H1 (cell line): Measurements from ENCODE around the gene NPSR1. TPM values are rescaled to one million over a fixed set of nuclear protein-coding genes. Genes with fewer than 3 reads are reported as not detected.

Experiments
- CTCF ChIA-PET: fragments of 300-600 bp; sonication (Branson Sonifier 250); formaldehyde crosslinking; loops from one replicate; lab custom pipeline; 2021; ENCODE audit not compliant: partially characterized antibody; lab: Charles Lee
- POLR2A ChIA-PET: fragments of 300-600 bp; sonication (Branson Sonifier 250); formaldehyde crosslinking; loops from one replicate; lab custom pipeline; 2021; ENCODE audit warnings: inconsistent platforms; ENCODE audit not compliant: partially characterized antibody; lab: Charles Lee
- DNase-seq, 2 experiments: peaks; one replicate each; pipeline versions ENCODE4 v3.0.0 to v3.0.0-alpha.2; 2010 to 2022; ENCODE audit warnings: low spot score in 2 of 2, low read depth in 1 of 2, mixed read lengths in 1 of 2
- FAIRE-seq: peaks from 2 replicates; lab custom pipeline; 2011; peaks lifted over from hg19 to GRCh38; lab: Jason Lieb, UNC
- H2AFZ ChIP-seq: 2 replicates; pipeline ENCODE4 v1.8.1; 2012; ENCODE audit warnings: low read length, inconsistent platforms
- H2AK5ac ChIP-seq: 2 replicates; pipeline ENCODE4 v1.6.1; 2013; ENCODE audit warnings: low read depth, low read length
- H2BK120ac ChIP-seq: replicated peaks from 2 replicates; pipeline ENCODE3; 2013; ENCODE audit warnings: low read depth, low read length, inconsistent platforms
- H2BK12ac ChIP-seq: 2 replicates; pipeline ENCODE4 v1.6.1; 2013; ENCODE audit warnings: low read depth, low read length
- H2BK15ac ChIP-seq: 2 replicates; pipeline ENCODE4 v1.6.1; 2013; ENCODE audit warnings: low read length
- H2BK20ac ChIP-seq: 2 replicates; pipeline ENCODE4 v1.6.1; 2013; ENCODE audit warnings: low read length
- H2BK5ac ChIP-seq: 2 replicates; pipeline ENCODE4 v1.6.1; 2013; ENCODE audit warnings: low read depth, low read length
- H3K14ac ChIP-seq: 2 replicates; pipeline ENCODE4 v1.6.1; 2013; ENCODE audit warnings: inconsistent platforms; ENCODE audit not compliant: insufficient read length
- H3K18ac ChIP-seq: 2 replicates; pipeline ENCODE4 v1.6.1; 2013; ENCODE audit warnings: low read length; ENCODE audit errors: extremely low read depth
- H3K23ac ChIP-seq: 2 replicates; pipeline ENCODE4 v1.6.1; 2013; ENCODE audit warnings: inconsistent platforms; ENCODE audit not compliant: insufficient read length
- H3K23me2 ChIP-seq: 2 replicates; pipeline ENCODE4 v1.6.1; 2013; ENCODE audit warnings: low read depth, low read length
- H3K27ac ChIP-seq: 2 replicates; pipeline ENCODE4 v1.6.1; 2011; ENCODE audit warnings: low read depth, low read length, inconsistent platforms
- H3K27me3 ChIP-seq, 4 experiments: replicated peaks in 1 of 4; 1 replicate in 1 of 4; 2 replicates in 3 of 4; pipeline versions ENCODE4 v1.6.1 to v1.8.1; 2011 to 2013; ENCODE audit warnings: low read length in 3 of 4, mild to moderate bottlenecking in 3 of 4, inconsistent platforms in 2 of 4, mixed read lengths in 2 of 4, moderate library complexity in 1 of 4; ENCODE audit not compliant: control insufficient read depth in 3 of 4, insufficient read depth in 3 of 4; ENCODE audit errors: extremely low read depth in 1 of 4
- H3K36me3 ChIP-seq, 4 experiments: 2 replicates each; pipeline versions ENCODE4 v1.6.1 to v1.8.1; 2011 to 2013; ENCODE audit warnings: mild to moderate bottlenecking in 4 of 4, low read length in 3 of 4, moderate library complexity in 2 of 4, control low read depth in 1 of 4, inconsistent platforms in 1 of 4; ENCODE audit not compliant: insufficient read depth in 4 of 4, control insufficient read depth in 2 of 4
- H3K4ac ChIP-seq: replicated peaks from 2 replicates; pipeline ENCODE3; 2013; ENCODE audit warnings: low read length, low read depth, mixed read lengths, inconsistent platforms; ENCODE audit not compliant: insufficient read length
- H3K4me1 ChIP-seq, 4 experiments: replicated peaks in 1 of 4; 1 replicate in 1 of 4; 2 replicates in 3 of 4; pipeline versions ENCODE4 v1.6.1 to v1.8.1; 2011 to 2013; ENCODE audit warnings: low read length in 3 of 4, inconsistent platforms in 2 of 4, mixed read lengths in 1 of 4; ENCODE audit not compliant: insufficient read depth in 4 of 4, control insufficient read depth in 3 of 4
- H3K4me2 ChIP-seq, 2 experiments: 2 replicates each; pipeline versions ENCODE4 v1.6.1 to v1.8.1; 2011 to 2013; ENCODE audit warnings: low read depth in 2 of 2, low read length in 2 of 2, control low read depth in 1 of 2, inconsistent platforms in 1 of 2, mild to moderate bottlenecking in 1 of 2; ENCODE audit not compliant: insufficient read depth in 1 of 2
- H3K4me3 ChIP-seq, 4 experiments: fragments of 200-600, 300-600 bp in 1 of 4; sonication (generic), shearing (Covaris generic), sonication (Bioruptor Twin) in 1 of 4; 2 replicates each; pipeline versions ENCODE4 v1.5.1 to v1.8.1; 2011 to 2016; ENCODE audit warnings: low read length in 4 of 4, low read depth in 3 of 4, control low read depth in 2 of 4, inconsistent platforms in 2 of 4, mild to moderate bottlenecking in 2 of 4, mixed read lengths in 1 of 4, moderate library complexity in 1 of 4; ENCODE audit not compliant: insufficient read depth in 2 of 4; ENCODE audit errors: extremely low read depth in 1 of 4
- H3K56ac ChIP-seq: replicated peaks from 2 replicates; pipeline ENCODE3; 2013; ENCODE audit warnings: low read depth, mild to moderate bottlenecking, mixed read lengths, low read length, inconsistent platforms; ENCODE audit not compliant: insufficient read length
- H3K79me1 ChIP-seq: 2 replicates; pipeline ENCODE4 v1.6.1; 2013; ENCODE audit warnings: low read depth, low read length, control low read depth
- H3K79me2 ChIP-seq, 2 experiments: 2 replicates each; pipeline versions ENCODE4 v1.6.1 to v1.8.1; 2012 to 2013; ENCODE audit warnings: low read length in 2 of 2, mild to moderate bottlenecking in 2 of 2, inconsistent platforms in 1 of 2; ENCODE audit not compliant: insufficient read depth in 2 of 2, control insufficient read depth in 1 of 2
- H3K9ac ChIP-seq, 4 experiments: replicated peaks in 1 of 4; 1 replicate in 1 of 4; 2 replicates in 3 of 4; pipeline versions ENCODE4 v1.6.1 to v1.8.1; 2011 to 2013; ENCODE audit warnings: low read depth in 3 of 4, low read length in 3 of 4, control low read depth in 2 of 4, mild to moderate bottlenecking in 2 of 4, moderate library complexity in 2 of 4, inconsistent platforms in 1 of 4; ENCODE audit errors: extremely low read depth in 1 of 4
- H3K9me3 ChIP-seq, 2 experiments: 2 replicates each; pipeline versions ENCODE4 v1.6.1 to v1.8.1; 2012 to 2013; ENCODE audit warnings: mild to moderate bottlenecking in 2 of 2, moderate library complexity in 2 of 2, control low read depth in 1 of 2, inconsistent platforms in 1 of 2, low read depth in 1 of 2, low read length in 1 of 2, mixed read lengths in 1 of 2; ENCODE audit not compliant: insufficient read depth in 2 of 2
- H4K20me1 ChIP-seq, 2 experiments: replicated peaks in 1 of 2; 2 replicates each; pipeline versions ENCODE3 to v1.8.1; 2011 to 2013; ENCODE audit warnings: inconsistent platforms in 2 of 2, low read length in 2 of 2, mild to moderate bottlenecking in 1 of 2; ENCODE audit not compliant: insufficient read depth in 2 of 2, control insufficient read depth in 1 of 2
- H4K5ac ChIP-seq: 2 replicates; pipeline ENCODE4 v1.6.1; 2013; ENCODE audit warnings: low read length, low read depth, mixed read lengths, inconsistent platforms; ENCODE audit not compliant: insufficient read length
- H4K8ac ChIP-seq: 2 replicates; pipeline ENCODE4 v1.8.0; 2013; ENCODE audit warnings: mild to moderate bottlenecking, moderate library complexity, low read length, inconsistent platforms; ENCODE audit not compliant: insufficient read depth; ENCODE audit errors: extremely low read depth
- H4K91ac ChIP-seq: replicated peaks from 2 replicates; pipeline ENCODE3; 2013; ENCODE audit warnings: low read length, mixed read lengths, inconsistent platforms; ENCODE audit not compliant: insufficient read length
- CBX8 ChIP-seq: fragments of 300-800, 300-1000 bp; sonication (generic); IDR thresholded peaks from 2 replicates; pipeline ENCODE4 v1.7.1; 2016; ENCODE audit warnings: low read depth, low read length, borderline replicate concordance
- CHD2 ChIP-seq: IDR thresholded peaks from 2 replicates; pipeline ENCODE4 v1.6.1; 2012; ENCODE audit warnings: low read length, improper control_type of control experiment
- CREB1 ChIP-seq: IDR thresholded peaks from 2 replicates; pipeline ENCODE4 v1.6.1; 2012; ENCODE audit warnings: inconsistent platforms
- CTBP2 ChIP-seq: IDR thresholded peaks from 2 replicates; pipeline ENCODE4 v1.7.0; 2011; ENCODE audit warnings: borderline replicate concordance, mild to moderate bottlenecking, moderate library complexity, mixed read lengths, low read length; ENCODE audit not compliant: insufficient read depth, insufficient read length
- EGR1 ChIP-seq: IDR thresholded peaks from 2 replicates; pipeline ENCODE4 v1.6.1; 2011; ENCODE audit warnings: low read depth, low read length, borderline replicate concordance
- GTF2F1 ChIP-seq: IDR thresholded peaks from 2 replicates; pipeline ENCODE4 v1.6.1; 2012; ENCODE audit warnings: low read depth, low read length, improper control_type of control experiment, borderline replicate concordance
- HDAC6 ChIP-seq: IDR thresholded peaks from one replicate; pipeline ENCODE4 v1.7.1; 2012; ENCODE audit warnings: low read depth, mild to moderate bottlenecking, inconsistent platforms, low read length, moderate library complexity
- JUN ChIP-seq: IDR thresholded peaks from 2 replicates; pipeline ENCODE4 v1.6.1; 2011; ENCODE audit warnings: low read depth, mild to moderate bottlenecking, improper control_type of control experiment, low read length
- KDM5A ChIP-seq: fragments of 200-600 bp; IDR thresholded peaks from 2 replicates; pipeline ENCODE4 v1.7.1; 2012; ENCODE audit warnings: mild to moderate bottlenecking, low read length, inconsistent platforms, mixed read lengths
- POU5F1 ChIP-seq: IDR thresholded peaks from 2 replicates; pipeline ENCODE4 v1.6.1; 2011; ENCODE audit warnings: low read depth, mild to moderate bottlenecking, low read length, moderate library complexity
- RAD21 ChIP-seq, 2 experiments: IDR thresholded peaks in 1 of 2; conservative IDR thresholded peaks in 1 of 2; 2 replicates each; pipeline ENCODE4 v1.6.1; 2011; ENCODE audit warnings: low read depth in 2 of 2, low read length in 2 of 2, improper control_type of control experiment in 1 of 2, inconsistent platforms in 1 of 2, mild to moderate bottlenecking in 1 of 2, moderate library complexity in 1 of 2
- SAP30 ChIP-seq: fragments of 300-600 bp; sonication (generic); IDR thresholded peaks from 2 replicates; pipeline ENCODE4 v1.7.1; 2012; ENCODE audit warnings: low read length, moderate library complexity, mild to moderate bottlenecking, inconsistent platforms; ENCODE audit not compliant: insufficient read depth, insufficient replicate concordance
- SP2 ChIP-seq: IDR thresholded peaks from 2 replicates; pipeline ENCODE4 v1.6.1; 2012; ENCODE audit warnings: mild to moderate bottlenecking, low read length, inconsistent platforms
- TAF1 ChIP-seq: IDR thresholded peaks from 2 replicates; pipeline ENCODE4 v1.6.1; 2011; ENCODE audit warnings: mild to moderate bottlenecking, low read depth, low read length
- TBP ChIP-seq: IDR thresholded peaks from 2 replicates; pipeline ENCODE4 v1.6.1; 2011; ENCODE audit warnings: low read depth, low read length, improper control_type of control experiment
- TCF12 ChIP-seq: IDR thresholded peaks from 2 replicates; pipeline ENCODE4 v1.6.1; 2011; ENCODE audit warnings: low read depth, mild to moderate bottlenecking, low read length
- WGBS, 2 experiments: shearing (Covaris generic) in 1 of 2; methylation state at CpG; one replicate each; pipeline versions ENCODE4 v1.1.6 to v1.1.7; 2013 to 2015; ENCODE audit warnings: low lambda C conversion rate in 2 of 2, mixed read lengths in 2 of 2, inconsistent platforms in 1 of 2, low coverage in 1 of 2, missing lambda C conversion rate in 1 of 2; ENCODE audit not compliant: insufficient replicate concordance in 2 of 2, insufficient coverage in 1 of 2, insufficient read length in 1 of 2; ENCODE audit errors: extremely low coverage in 1 of 2, missing lambda C conversion rate in 1 of 2; 5-methylcytosine and 5-hydroxymethylcytosine counted together
- polyA plus RNA-seq, 7 experiments: library from polyadenylated mRNA; depleted of rRNA in 3 of 7; stranded (reverse) in 5 of 7; unstranded in 2 of 7; fragments of >200 nt in 5 of 7; fragments of 200-250 nt in 2 of 7; gene quantifications; 1 replicate in 5 of 7; 2 replicates in 1 of 7; 4 replicates in 1 of 7; pipeline versions ENCODE4 v1.2.1 to v1.2.3, GENCODE V29; 2011 to 2013; ENCODE audit warnings: missing spikeins in 2 of 7, mixed read lengths in 2 of 7
- total RNA-seq: library from RNA; stranded (reverse); fragmentation: NEBNext Ultra II Directional; extraction: Animal tissue kit (Norgen Biotek cat#: 25700); gene quantifications from 2 replicates; pipeline ENCODE4 v1.2.1, GENCODE V29; 2021

NPSR1 gene
- total and polyA plus RNA-seq, 2 of the 8 experiments (the other 6 are each of a cell fraction or from before 2014, with no cell fraction given) = not detected

DNA sequence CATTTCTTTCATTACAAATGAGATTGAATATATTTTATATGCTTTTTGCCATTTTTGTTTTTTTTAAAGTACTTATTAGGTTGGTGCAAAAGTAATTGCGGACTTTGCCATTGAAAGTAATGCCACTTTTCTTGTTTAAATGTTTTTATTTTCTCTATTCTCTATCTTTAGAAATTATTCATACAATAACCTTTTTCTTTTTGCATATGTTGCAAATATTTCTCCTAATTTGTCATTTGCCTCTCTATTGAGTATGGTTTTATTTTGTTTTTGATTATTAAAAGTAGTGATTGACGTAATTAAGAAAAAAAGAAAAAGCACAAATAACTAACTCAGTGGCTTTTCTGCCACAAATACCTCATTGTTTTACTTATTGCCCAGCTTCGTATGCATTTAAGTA lies 172.4 kb downstream of the NPSR1 start:
- ChIA-PET CTCF (interaction anchor here (0.8 to 1.2 kb wide), 3 partner anchors 16 to 97 kb away, joined by 3 to 6 read pairs (median 5); no protein-coding TSS in a partner anchor), POLR2A (no interaction called here)
- Histone ChIP-seq H3K79me2 (no peaks in the 10 kb centered on the region), H2AFZ (no peak overlapping the region), H2BK12ac (no peak overlapping the region), H3K4me3 (no peak overlapping the region), H3K79me1 (no peaks in the 10 kb centered on the region), H2BK20ac (no peak overlapping the region), H3K23me2 (no peaks in the 10 kb centered on the region), H3K23ac (no peak overlapping the region), H3K56ac (no peak overlapping the region), H3K27me3 (no peaks in the 10 kb centered on the region), H3K9me3 (no peaks in the 10 kb centered on the region), H2BK120ac (no peak overlapping the region), H2BK5ac (no peak overlapping the region), H4K8ac (no peak overlapping the region), H3K36me3 (no peaks in the 10 kb centered on the region), H2AK5ac (no peak overlapping the region), H3K9ac (no peak overlapping the region), H3K4me1 (no peaks in the 10 kb centered on the region), H4K20me1 (no peaks in the 10 kb centered on the region), H4K91ac (no peak overlapping the region), H4K5ac (no peak overlapping the region), H2BK15ac (no peak overlapping the region), H3K14ac (no peak overlapping the region), H3K18ac (no peak overlapping the region), H3K4me2 (no peak overlapping the region), H3K4ac (no peak overlapping the region), H3K27ac (no peak overlapping the region)
- 88 to 100% methylated on average over 1 to 3 of the region's 3 CpGs for WGBS, 2 experiments
- TF ChIP-seq KDM5A (no peak), SAP30 (no peak), SP2 (no peak), CBX8 (no peak), POU5F1 (no peak), GTF2F1 (no peak), RAD21 (IDR thresholded peaks at IDR 0.05 in 1 of 2, conservative IDR thresholded peaks at IDR 0.05 in 1 of 2; ENCODE audit: low read depth in 2 of 2, low read length in 2 of 2) (no peak), EGR1 (no peak), CTBP2 (no peak), CREB1 (no peak), JUN (no peak), TAF1 (no peak), TCF12 (no peak), CHD2 (no peak), TBP (no peak), HDAC6 (no peak)
- no peak for DNase-seq
- FAIRE-seq = no peak
